ENCODE results near the gene TMEM17. TPM values are rescaled to one million over a fixed set of nuclear protein-coding genes. Genes with fewer than 3 reads are reported as not detected.

Gene TMEM17
- total RNA-seq, 1 donor from 2014 or later: 4.2 TPM

DNA sequence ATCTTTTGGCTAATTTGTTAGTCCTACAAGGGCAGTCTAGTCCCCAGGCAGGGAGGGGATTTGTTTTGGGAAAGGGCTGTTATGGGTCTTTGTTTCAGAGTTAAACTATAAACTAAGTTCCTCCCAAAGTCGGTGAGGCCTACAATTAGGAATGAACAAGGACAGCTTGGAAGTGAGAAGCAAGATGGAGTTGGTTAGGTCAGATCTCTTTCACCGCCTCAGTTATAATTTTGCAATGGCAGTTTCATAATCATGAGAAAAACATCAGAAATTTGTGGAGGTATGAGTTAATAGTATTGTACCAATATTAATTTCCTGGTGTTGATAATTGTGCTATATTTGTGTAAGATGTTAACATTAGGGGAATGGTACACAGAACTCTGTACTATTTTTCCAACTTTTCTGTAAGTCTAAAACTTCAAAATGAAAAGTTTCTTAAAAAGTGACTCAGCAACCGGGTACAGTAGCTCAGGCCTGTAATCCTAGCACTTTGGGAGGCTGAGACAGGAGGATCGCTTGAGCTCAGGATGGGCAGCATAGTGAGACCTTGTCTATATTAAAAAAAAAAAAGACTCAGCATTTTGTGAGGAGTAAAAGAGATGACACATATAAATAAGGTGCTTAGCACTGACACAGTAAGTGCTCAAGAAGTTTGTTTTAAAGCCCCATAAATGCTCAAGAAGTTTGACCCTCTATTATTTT, 40.8 kb downstream of the TMEM17 start:
- H3K4me1 Mint-ChIP-seq (ENCODE audit: unreplicated experiment): peaks cover 22% of the 10 kb centered on the region

DNA sequence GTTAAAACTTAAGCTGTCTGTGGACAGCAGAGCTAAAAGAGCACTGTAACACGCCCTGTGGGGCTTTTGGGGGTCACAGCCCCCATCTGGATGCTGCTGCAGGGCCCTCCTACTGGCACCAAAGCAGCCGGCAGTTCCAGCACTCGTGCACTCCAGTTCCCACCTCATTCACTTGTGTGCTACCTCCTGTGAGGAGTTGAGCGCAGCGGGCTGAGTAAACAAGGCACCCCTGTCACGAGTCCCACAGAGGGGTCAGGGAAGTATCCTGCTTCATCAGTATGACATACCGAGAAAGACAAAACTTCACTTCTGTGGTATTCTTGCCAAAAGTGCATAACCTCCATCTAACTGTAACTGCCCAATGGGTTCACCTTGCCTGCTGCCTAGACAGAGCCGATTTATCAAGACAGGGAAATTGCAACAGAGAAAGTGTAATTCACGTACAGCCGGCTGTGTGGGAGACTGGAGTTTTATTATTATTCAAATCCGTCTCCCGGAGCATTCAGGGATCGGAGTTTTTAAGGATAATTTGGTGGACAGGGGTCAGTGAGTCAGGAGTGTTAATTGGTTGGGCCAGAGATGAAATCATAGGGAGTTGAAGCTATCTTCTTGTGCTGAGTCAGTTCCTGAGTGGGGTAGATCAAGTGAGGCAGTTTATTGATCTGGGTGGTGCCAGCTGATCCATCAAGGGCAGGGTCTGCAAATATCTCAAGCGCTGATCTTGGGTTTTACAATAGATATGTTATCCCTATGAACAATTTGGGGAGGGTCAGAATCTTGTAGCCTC, 41.6 kb downstream of the TMEM17 start:
- no peak for DNase-seq (ENCODE audit: extremely low spot score, unreplicated experiment)
- Mint-ChIP-seq H3K4me3 (no peak overlapping the region), H3K9me3 (no peaks in the 10 kb centered on the region)

More for the DNA sequence above, 40.8 kb downstream of the TMEM17 start:
- Mint-ChIP-seq H3K9me3 (no peaks in the 10 kb centered on the region), H3K4me3 (no peak overlapping the region), H3K27ac (no peak overlapping the region), H3K27me3 (no peaks in the 10 kb centered on the region), H3K36me3 (no peaks in the 10 kb centered on the region)
- TF ChIP-seq, protein P1, sequence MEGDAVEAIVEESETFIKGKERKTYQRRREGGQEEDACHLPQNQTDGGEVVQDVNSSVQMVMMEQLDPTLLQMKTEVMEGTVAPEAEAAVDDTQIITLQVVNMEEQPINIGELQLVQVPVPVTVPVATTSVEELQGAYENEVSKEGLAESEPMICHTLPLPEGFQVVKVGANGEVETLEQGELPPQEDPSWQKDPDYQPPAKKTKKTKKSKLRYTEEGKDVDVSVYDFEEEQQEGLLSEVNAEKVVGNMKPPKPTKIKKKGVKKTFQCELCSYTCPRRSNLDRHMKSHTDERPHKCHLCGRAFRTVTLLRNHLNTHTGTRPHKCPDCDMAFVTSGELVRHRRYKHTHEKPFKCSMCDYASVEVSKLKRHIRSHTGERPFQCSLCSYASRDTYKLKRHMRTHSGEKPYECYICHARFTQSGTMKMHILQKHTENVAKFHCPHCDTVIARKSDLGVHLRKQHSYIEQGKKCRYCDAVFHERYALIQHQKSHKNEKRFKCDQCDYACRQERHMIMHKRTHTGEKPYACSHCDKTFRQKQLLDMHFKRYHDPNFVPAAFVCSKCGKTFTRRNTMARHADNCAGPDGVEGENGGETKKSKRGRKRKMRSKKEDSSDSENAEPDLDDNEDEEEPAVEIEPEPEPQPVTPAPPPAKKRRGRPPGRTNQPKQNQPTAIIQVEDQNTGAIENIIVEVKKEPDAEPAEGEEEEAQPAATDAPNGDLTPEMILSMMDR (conservative IDR thresholded peaks at IDR 0.05): no peak
- no peak for DNase-seq (ENCODE audit: extremely low spot score, unreplicated experiment)

GRCh38 chr2:62462211-62462610, 43.8 kb downstream of the TMEM17 start:
- DNase-seq (ENCODE audit: extremely low spot score, unreplicated experiment): no peak
- H3K9me3 Mint-ChIP-seq: no peaks in the 10 kb centered on the region
- H3K4me3 Mint-ChIP-seq: no peak overlapping the region
- peaks cover 29% of the 10 kb centered on the region for H3K4me1 Mint-ChIP-seq (ENCODE audit: unreplicated experiment)
- no peaks in the 10 kb centered on the region for H3K36me3 Mint-ChIP-seq
- TF ChIP-seq, protein P1 (conservative IDR thresholded peaks at IDR 0.05): no peak
- H3K27me3 Mint-ChIP-seq: no peaks in the 10 kb centered on the region
- no peak overlapping the region for H3K27ac Mint-ChIP-seq

More for the DNA sequence above, 41.6 kb downstream of the TMEM17 start:
- TF ChIP-seq, protein P1 (conservative IDR thresholded peaks at IDR 0.05): no peak
- no peaks in the 10 kb centered on the region for H3K27me3 Mint-ChIP-seq
- H3K36me3 Mint-ChIP-seq: no peaks in the 10 kb centered on the region
- peaks cover 22% of the 10 kb centered on the region for H3K4me1 Mint-ChIP-seq (ENCODE audit: unreplicated experiment)
- no peak overlapping the region for H3K27ac Mint-ChIP-seq

- Mint-ChIP-seq H3K36me3 (no peaks in the 10 kb centered on the region), H3K9me3 (no peaks in the 10 kb centered on the region), H3K27ac (no peak overlapping the region), H3K4me3 (no peak overlapping the region), H3K27me3 (no peaks in the 10 kb centered on the region), H3K4me1 (ENCODE audit: unreplicated experiment) (peaks cover 29% of the 10 kb centered on the region)
- TF ChIP-seq, protein P1 (conservative IDR thresholded peaks at IDR 0.05): no peak
- DNase-seq (ENCODE audit: extremely low spot score, unreplicated experiment): no peak
These were observed 44.3 kb downstream of the TMEM17 start for GRCh38 chr2:62461707-62462106.

DNA sequence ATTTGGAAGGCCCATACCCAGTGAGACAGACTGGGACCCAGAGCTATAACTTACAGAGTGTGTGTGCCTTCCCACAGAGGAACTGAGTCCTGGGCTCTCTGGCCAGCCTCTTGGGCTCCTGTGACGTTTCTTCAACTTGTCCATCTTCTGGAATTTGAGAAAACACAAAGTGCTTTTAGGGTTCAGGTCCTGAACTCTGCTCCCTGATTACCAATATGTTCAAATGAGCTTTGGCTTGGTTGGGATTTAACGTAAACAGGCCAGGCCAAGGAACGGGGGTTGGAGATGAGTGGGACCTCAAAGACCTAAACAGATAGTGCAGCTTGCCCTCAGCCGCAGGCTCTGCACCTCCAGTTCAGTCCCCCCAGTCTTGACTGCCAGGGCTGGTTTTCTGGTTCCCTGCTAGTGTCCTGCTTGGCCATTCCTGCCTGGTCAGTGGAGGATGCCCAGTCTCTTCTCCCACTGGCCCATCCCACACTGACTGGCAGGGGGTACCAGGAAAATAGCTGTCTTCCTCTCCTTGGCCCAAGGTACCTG, 44.9 kb downstream of the TMEM17 start:
- TF ChIP-seq, protein P1 (conservative IDR thresholded peaks at IDR 0.05): no peak
- no peak for DNase-seq (ENCODE audit: extremely low spot score, unreplicated experiment)
- H3K9me3 Mint-ChIP-seq: no peaks in the 10 kb centered on the region
- H3K27me3 Mint-ChIP-seq: no peaks in the 10 kb centered on the region
- H3K27ac Mint-ChIP-seq: no peak overlapping the region
- no peak overlapping the region for H3K4me3 Mint-ChIP-seq
- no peaks in the 10 kb centered on the region for H3K36me3 Mint-ChIP-seq
- H3K4me1 Mint-ChIP-seq (ENCODE audit: unreplicated experiment): peaks cover 29% of the 10 kb centered on the region

Data from type B pancreatic cell (in vitro differentiated cells).